NCI-H345 (cell line): ENCODE results near the gene RNF157.
"Not testable (repeated sequence)": the region's sequence is repeated elsewhere in the genome, so short reads cannot be mapped to it uniquely, and the experiment has no call there.

ENCODE experiments used
- DNase-seq: peaks from one replicate; lab custom pipeline; 2025; lab: John Stamatoyannopoulos, UW

RNF157 gene

GRCh38 chr17:76233588-76234353 is 6.5 kb downstream of the RNF157 start:
- DNase-seq = no peak

- no peak for DNase-seq
Measured at GRCh38 chr17:76232342-76232741, 8.0 kb downstream of the RNF157 start.

GRCh38 chr17:76226749-76227148 is 13.5 kb downstream of the RNF157 start:
- DNase-seq = not testable (repeated sequence)

- DNase-seq = not testable (repeated sequence)
Measured at GRCh38 chr17:76225373-76226086, 14.8 kb downstream of the RNF157 start.

GRCh38 chr17:76223802-76224201 is 16.5 kb downstream of the RNF157 start:
- no peak for DNase-seq

- no peak for DNase-seq
Measured at GRCh38 chr17:76219670-76220383, 20.5 kb downstream of the RNF157 start.

- DNase-seq = no peak
Measured at GRCh38 chr17:76217081-76217480, 23.2 kb downstream of the RNF157 start.

GRCh38 chr17:76213491-76213890 is 26.8 kb downstream of the RNF157 start:
- no peak for DNase-seq

GRCh38 chr17:76208120-76208519 is 32.2 kb downstream of the RNF157 start:
- DNase-seq = no peak

- DNase-seq = no peak
Measured at GRCh38 chr17:76207275-76208059, 32.8 kb downstream of the RNF157 start.

- DNase-seq = not testable (repeated sequence)
Measured at GRCh38 chr17:76205542-76206144, 34.6 kb downstream of the RNF157 start.

- DNase-seq = no peak
Measured at GRCh38 chr17:76204277-76204676, 36.0 kb downstream of the RNF157 start.

- no peak for DNase-seq
Measured at GRCh38 chr17:76200354-76200753, 39.9 kb downstream of the RNF157 start.

- no peak for DNase-seq
Measured at GRCh38 chr17:76199469-76199868, 40.8 kb downstream of the RNF157 start.

- no peak for DNase-seq
Measured at GRCh38 chr17:76198702-76199101, 41.6 kb downstream of the RNF157 start.

GRCh38 chr17:76197911-76198310 is 42.4 kb downstream of the RNF157 start:
- DNase-seq = no peak

GRCh38 chr17:76196675-76197074 is 43.6 kb downstream of the RNF157 start:
- DNase-seq = no peak

GRCh38 chr17:76195281-76196096 is 44.8 kb downstream of the RNF157 start:
- DNase-seq = no peak

- no peak for DNase-seq
Measured at GRCh38 chr17:76193591-76193990, 46.7 kb downstream of the RNF157 start.

GRCh38 chr17:76191896-76192295 is 48.4 kb downstream of the RNF157 start:
- DNase-seq = no peak

- DNase-seq = no peak
Measured at GRCh38 chr17:76189741-76190140, 50.6 kb downstream of the RNF157 start.
